Activated CD4-positive, alpha-beta memory T cell treated with anti-CD3 and anti-CD28 coated beads for 36 hours (primary cell): ENCODE data around the gene SH2D5. TPM values are rescaled to one million over a fixed set of nuclear protein-coding genes. Genes with fewer than 3 reads are reported as not detected.
"Not testable (repeated sequence)": the region's sequence is repeated elsewhere in the genome, so short reads cannot be mapped to it uniquely, and the experiment has no call there.

ENCODE experiments used
- CTCF ChIA-PET: fragments of 350-600 bp; sonication (Branson Sonifier 250); formaldehyde crosslinking; loops from one replicate; lab custom pipeline; 2021; ENCODE audit warnings: antibody characterized with exemption, inconsistent platforms; lab: Charles Lee
- POLR2A ChIA-PET: fragments of 350-600 bp; sonication (Branson Sonifier 250); formaldehyde crosslinking; loops from one replicate; lab custom pipeline; 2021; ENCODE audit warnings: antibody characterized with exemption; lab: Charles Lee
- DNase-seq: peaks from one replicate; pipeline ENCODE4 v3.0.0-alpha.2; 2020
- H3K27ac Mint-ChIP-seq: one replicate; pipeline ENCODE4 v1.8.0; 2021; ENCODE audit warnings: mixed read lengths
- H3K27me3 Mint-ChIP-seq: one replicate; pipeline ENCODE4 v1.8.0; 2021; ENCODE audit warnings: mixed read lengths
- H3K36me3 Mint-ChIP-seq: one replicate; pipeline ENCODE4 v1.8.0; 2021; ENCODE audit warnings: mixed read lengths
- H3K4me1 Mint-ChIP-seq: one replicate; pipeline ENCODE4 v1.8.0; 2021; ENCODE audit warnings: low read depth, mixed read lengths
- H3K4me3 Mint-ChIP-seq: one replicate; pipeline ENCODE4 v1.8.0; 2021; ENCODE audit warnings: mild to moderate bottlenecking, mixed read lengths
- H3K9me3 Mint-ChIP-seq: one replicate; pipeline ENCODE4 v1.8.0; 2021; ENCODE audit warnings: mixed read lengths
- intact Hi-C: fragments of 100-400 bp; cut with micrococcal nuclease; formaldehyde crosslinking; loops from one replicate; pipeline ENCODE4 v1.15.1; 2023
- total RNA-seq, 2 experiments: library from RNA; stranded (reverse); gene quantifications; one replicate each; pipeline ENCODE4 v1.2.3, GENCODE V29; 2021

Gene SH2D5
- total RNA-seq, 2 experiments from 2014 or later: 0.07 to 0.12 TPM

DNA sequence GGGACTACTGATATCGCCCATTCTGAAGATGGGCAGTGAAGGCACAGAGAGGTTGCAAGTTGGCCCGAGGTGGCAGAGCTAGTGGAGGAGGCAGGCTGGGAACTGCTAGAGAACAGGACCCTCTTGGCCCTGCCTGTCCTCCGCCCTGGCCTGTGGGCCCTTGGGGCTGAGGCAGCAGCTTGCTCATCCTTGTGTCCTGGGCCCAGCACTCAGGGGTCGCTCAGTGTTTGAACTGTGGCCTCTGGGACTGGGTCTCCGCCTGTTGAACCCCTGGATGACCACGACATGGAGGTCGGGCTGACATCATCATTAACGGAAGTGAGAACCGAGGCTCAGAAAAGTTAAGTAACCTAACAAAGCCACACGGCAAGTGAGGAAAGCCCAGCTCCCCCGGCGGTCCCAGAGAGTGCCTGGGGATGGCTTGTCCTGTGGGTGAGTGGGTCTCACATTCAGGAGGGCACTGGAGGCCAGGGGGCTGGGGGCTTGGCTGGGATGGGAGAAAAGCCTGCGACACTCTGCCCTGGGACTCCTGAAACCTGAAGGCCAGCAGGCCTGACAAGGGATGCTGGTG lies 48.4 kb downstream of the SH2D5 start:
- DNase-seq: no peak
- intact Hi-C loops: no loop called here
- CTCF ChIA-PET: interaction anchor here (1.3 to 1.9 kb wide), 2 partner anchors 13 to 511 kb away, joined by 3 to 8 read pairs; no protein-coding TSS in a partner anchor
- H3K9me3 Mint-ChIP-seq: no peaks in the 10 kb centered on the region
- peaks cover 4% of the 10 kb centered on the region for H3K27me3 Mint-ChIP-seq
- no peaks in the 10 kb centered on the region for H3K4me1 Mint-ChIP-seq
- POLR2A ChIA-PET: no interaction called here
- no peak overlapping the region for H3K27ac Mint-ChIP-seq
- no peaks in the 10 kb centered on the region for H3K36me3 Mint-ChIP-seq
- H3K4me3 Mint-ChIP-seq: no peak overlapping the region

DNA sequence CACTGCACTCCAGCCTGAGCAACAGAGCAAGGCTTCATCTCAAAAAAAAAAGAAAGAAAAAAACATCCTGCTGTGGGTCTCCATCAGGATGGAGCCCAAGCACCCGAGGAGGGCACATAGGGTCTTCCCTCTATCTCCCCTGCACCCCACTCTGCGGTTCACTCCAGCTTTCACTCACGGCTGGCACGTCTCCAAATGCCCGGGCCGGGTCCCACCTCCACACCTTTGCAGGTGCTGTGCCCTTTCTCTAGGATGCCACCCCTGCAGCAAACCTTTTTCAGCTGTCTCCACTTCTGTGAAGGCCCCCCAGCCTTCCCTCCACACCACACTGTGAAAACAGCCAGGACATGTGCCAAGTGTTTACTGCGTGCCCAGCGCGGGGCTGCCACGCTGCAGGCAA lies 48.9 kb downstream of the SH2D5 start:
- peaks cover 3% of the 10 kb centered on the region for H3K4me1 Mint-ChIP-seq
- no peak overlapping the region for H3K4me3 Mint-ChIP-seq
- ChIA-PET CTCF (interaction anchor here (1.3 kb wide), 1 partner anchor 511 kb away, joined by 3 read pairs; no protein-coding TSS in a partner anchor), POLR2A (no interaction called here)
- peaks cover 6% of the 10 kb centered on the region for H3K27me3 Mint-ChIP-seq
- H3K27ac Mint-ChIP-seq: no peak overlapping the region
- intact Hi-C loops: no loop called here
- no peaks in the 10 kb centered on the region for H3K36me3 Mint-ChIP-seq
- no peak for DNase-seq
- no peaks in the 10 kb centered on the region for H3K9me3 Mint-ChIP-seq

DNA sequence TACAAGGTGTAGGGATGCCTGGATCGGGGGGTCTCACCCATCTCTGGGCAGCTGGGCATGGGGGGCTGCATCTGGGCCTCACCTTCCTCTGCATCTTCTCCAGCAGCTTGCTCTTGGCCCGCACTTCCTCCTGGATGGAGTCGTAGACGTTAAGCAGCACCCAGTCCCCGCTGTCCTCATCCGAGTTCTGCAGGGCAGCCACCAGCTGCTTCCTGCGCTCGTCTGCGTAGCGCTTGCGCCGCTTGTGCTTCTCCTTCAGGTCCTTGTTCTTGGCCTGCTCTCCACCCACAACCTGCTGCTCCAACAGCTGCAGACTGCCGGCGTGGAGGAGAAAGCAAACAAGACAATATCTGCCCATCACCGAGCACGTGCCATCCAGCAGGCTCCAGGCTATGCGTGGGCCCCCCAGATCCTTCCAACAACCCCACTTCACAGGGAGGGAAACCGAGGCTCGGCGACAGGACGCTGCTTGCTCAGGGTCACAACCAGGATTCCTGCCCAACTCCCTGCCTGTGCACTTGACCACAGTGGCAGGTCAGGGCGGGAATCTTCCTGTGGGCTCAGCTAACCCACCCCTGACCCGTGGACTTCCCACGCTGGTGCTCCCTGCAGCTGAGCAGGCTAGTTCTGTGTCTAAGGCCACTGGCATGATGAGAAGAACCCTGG lies 49.8 kb downstream of the SH2D5 start:
- peaks cover 10% of the 10 kb centered on the region for H3K27me3 Mint-ChIP-seq
- peaks cover 8% of the 10 kb centered on the region for H3K4me1 Mint-ChIP-seq
- peaks cover 3% of the 10 kb centered on the region for H3K36me3 Mint-ChIP-seq
- intact Hi-C loops: no loop called here
- peaks cover 3% of the 10 kb centered on the region for H3K9me3 Mint-ChIP-seq
- H3K27ac Mint-ChIP-seq: no peak overlapping the region
- DNase-seq: no peak
- no peak overlapping the region for H3K4me3 Mint-ChIP-seq
- CTCF ChIA-PET: interaction anchor here (1.3 kb wide), 1 partner anchor 512 kb away, joined by 3 read pairs; no protein-coding TSS in a partner anchor
- POLR2A ChIA-PET: no interaction called here

DNA sequence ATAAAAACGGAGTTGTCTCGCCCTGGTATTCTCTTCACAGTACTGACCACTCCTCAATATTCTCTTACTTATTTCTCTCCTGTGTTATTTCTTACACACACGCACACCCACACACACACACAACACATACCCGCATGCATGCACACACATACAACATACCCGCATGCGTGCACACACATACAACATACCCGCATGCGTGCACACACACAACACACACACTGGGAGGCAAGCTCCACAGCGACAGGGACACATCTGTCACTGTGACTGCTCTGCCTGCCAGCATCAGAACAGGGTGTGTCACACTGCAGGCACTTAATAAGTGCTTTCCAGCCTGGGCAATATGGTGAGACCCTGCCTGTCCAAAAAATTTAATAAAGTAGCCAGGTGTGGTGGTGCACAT lies 50.5 kb downstream of the SH2D5 start:
- POLR2A ChIA-PET: no interaction called here
- intact Hi-C loops: no loop called here
- no peak for DNase-seq
- peaks cover 8% of the 10 kb centered on the region for H3K4me1 Mint-ChIP-seq
- peaks cover 3% of the 10 kb centered on the region for H3K36me3 Mint-ChIP-seq
- H3K4me3 Mint-ChIP-seq: no peak overlapping the region
- peaks cover 10% of the 10 kb centered on the region for H3K9me3 Mint-ChIP-seq
- H3K27ac Mint-ChIP-seq: no peak overlapping the region
- CTCF ChIA-PET: no interaction called here
- peaks cover 12% of the 10 kb centered on the region for H3K27me3 Mint-ChIP-seq

DNA sequence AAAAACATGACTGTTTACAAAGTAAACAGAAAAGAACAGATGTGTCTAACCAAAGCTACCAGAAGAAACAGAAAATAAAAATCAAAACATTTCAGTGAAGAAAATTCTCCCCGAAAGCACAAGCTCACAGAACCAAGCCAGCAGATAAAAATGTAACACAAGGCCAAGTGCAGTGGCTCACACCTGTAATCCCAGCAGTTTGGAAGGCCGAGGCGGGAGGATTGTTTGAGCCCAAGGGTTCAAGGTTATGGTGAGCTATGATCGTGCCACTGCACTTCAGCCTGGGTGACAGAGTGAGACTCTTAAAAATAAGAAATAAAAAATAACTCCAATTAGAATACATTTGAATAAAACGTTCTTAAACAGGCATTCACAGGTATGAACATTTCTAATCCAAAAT lies 52.2 kb downstream of the SH2D5 start:
- ChIA-PET POLR2A (no interaction called here), CTCF (interaction anchor here (1.0 to 1.1 kb wide), 2 partner anchors 17 to 515 kb away, joined by 3 to 4 read pairs; no protein-coding TSS in a partner anchor)
- Mint-ChIP-seq H3K4me1 (peaks cover 8% of the 10 kb centered on the region), H3K36me3 (peaks cover 3% of the 10 kb centered on the region), H3K27me3 (peaks cover 15% of the 10 kb centered on the region), H3K27ac (no peak overlapping the region), H3K4me3 (no peak overlapping the region), H3K9me3 (peaks cover 10% of the 10 kb centered on the region)
- DNase-seq: no peak
- intact Hi-C loops: no loop called here

DNA sequence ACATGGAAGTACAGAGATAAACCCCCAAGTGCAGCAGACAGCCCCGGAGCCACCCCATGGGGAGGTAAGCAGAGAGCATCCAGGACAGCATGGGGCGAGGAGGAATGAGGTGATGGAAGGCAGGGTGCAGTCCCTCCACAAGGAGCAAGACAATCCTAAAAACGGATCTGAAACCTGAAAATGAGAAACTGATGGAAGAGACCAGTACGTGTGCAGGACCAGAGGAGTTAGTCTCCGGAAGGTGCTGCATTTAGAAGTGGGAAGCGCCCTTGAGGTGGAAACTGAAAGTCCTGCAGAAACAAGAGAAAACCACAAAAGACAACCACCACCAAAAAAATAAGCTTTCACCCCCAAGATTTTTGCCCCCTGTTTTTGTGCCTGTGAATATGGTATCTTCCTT lies 53.9 kb downstream of the SH2D5 start:
- POLR2A ChIA-PET: no interaction called here
- Mint-ChIP-seq H3K27ac (no peak overlapping the region), H3K36me3 (peaks cover 3% of the 10 kb centered on the region), H3K9me3 (peaks cover 10% of the 10 kb centered on the region), H3K27me3 (peaks cover 15% of the 10 kb centered on the region), H3K4me3 (no peak overlapping the region), H3K4me1 (peaks cover 8% of the 10 kb centered on the region)
- CTCF ChIA-PET: interaction anchor here (0.6 kb wide), 1 partner anchor 18 kb away, joined by 3 read pairs; the partner anchor contains the start of gene DDOST
- intact Hi-C loops: no loop called here
- DNase-seq: no peak

DNA sequence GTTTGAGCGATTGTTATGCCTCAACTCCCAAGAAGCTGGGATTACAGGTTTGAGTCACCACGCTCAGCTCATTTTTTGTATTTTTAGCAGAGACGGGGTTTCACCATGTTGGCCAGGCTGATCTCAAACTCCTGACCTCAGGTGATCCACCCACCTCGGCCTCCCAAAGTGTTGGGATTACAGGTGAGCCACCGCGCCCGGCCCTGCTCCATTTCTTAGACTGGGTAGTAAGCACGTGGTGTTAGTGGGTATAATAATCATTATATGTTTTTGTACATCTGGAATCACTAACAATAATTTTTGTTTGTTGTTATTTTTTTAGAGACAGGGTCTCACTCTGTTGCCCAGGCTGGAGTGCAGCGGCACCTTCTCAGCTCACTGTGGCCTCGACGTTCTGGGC lies 58.9 kb downstream of the SH2D5 start:
- CTCF ChIA-PET: interaction anchor here (0.6 kb wide), 1 partner anchor 33 kb away, joined by 3 read pairs; no protein-coding TSS in a partner anchor
- DNase-seq, H3K27ac Mint-ChIP-seq, H3K9me3 Mint-ChIP-seq, H3K36me3 Mint-ChIP-seq, H3K4me1 Mint-ChIP-seq, intact Hi-C loops, H3K4me3 Mint-ChIP-seq, POLR2A ChIA-PET: not testable (repeated sequence)
- peaks cover 12% of the 10 kb centered on the region for H3K27me3 Mint-ChIP-seq

DNA sequence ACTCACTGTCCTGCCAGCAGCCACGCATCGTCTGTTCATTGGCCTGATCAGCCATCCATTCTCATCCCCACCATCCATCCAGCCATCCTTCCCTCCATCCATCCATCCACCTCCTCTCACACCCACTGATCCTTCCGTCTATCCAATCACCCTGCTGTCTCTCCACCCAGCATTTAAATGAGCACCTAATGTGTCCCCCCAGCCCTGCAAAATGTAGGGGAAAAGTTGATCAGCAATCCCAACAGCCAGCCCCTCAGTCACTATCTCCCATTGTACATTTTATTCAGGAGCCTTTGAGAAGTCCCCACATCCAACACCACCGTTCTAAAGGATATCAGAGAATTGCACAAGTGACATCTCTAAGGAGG lies 60.3 kb downstream of the SH2D5 start:
- Mint-ChIP-seq H3K9me3 (peaks cover 2% of the 10 kb centered on the region), H3K4me3 (no peak overlapping the region), H3K27ac (no peak overlapping the region), H3K27me3 (peaks cover 8% of the 10 kb centered on the region), H3K36me3 (no peaks in the 10 kb centered on the region), H3K4me1 (no peaks in the 10 kb centered on the region)
- POLR2A ChIA-PET: no interaction called here
- DNase-seq: no peak
- CTCF ChIA-PET: interaction anchor here (1.0 kb wide), 1 partner anchor 24 kb away, joined by 3 read pairs; no protein-coding TSS in a partner anchor
- intact Hi-C loops: no loop called here

DNA sequence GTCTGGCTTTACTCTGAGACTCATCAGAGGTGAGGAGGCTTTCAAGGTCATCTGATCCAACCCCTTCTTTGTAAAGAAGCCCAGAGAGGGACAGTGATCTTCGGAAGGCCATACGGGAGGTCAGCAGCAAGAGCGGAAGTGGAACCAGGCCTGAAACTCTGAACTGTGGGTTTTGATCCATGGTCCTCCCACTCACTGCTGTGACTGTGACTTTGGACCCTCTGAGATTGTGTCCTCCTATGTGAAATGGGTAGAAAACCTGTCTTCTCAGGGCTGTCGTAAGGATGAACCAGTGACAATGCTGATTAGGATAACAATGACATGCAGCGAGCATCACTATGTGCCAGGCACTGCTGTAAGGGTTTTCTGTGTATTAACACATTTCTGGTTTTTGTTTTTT lies 61.6 kb downstream of the SH2D5 start:
- no peak overlapping the region for H3K27ac Mint-ChIP-seq
- H3K4me1 Mint-ChIP-seq: peaks cover 3% of the 10 kb centered on the region
- CTCF ChIA-PET: no interaction called here
- no peaks in the 10 kb centered on the region for H3K36me3 Mint-ChIP-seq
- peaks cover 6% of the 10 kb centered on the region for H3K27me3 Mint-ChIP-seq
- no peaks in the 10 kb centered on the region for H3K9me3 Mint-ChIP-seq
- POLR2A ChIA-PET: no interaction called here
- intact Hi-C loops: no loop called here
- no peak for DNase-seq
- no peak overlapping the region for H3K4me3 Mint-ChIP-seq

Other genes with a start within 250 kb of the SH2D5 start
- gene CAMK2N1, start 246.5 kb downstream of the SH2D5 start, total RNA-seq: under 1 TPM; 0.81 to 0.87 TPM
- gene MUL1, start 224.6 kb downstream of the SH2D5 start, total RNA-seq: 10 to 100 TPM; 16.3 to 16.7 TPM
- gene FAM43B, start 180.1 kb downstream of the SH2D5 start, total RNA-seq: not detected
- gene CDA, start 143.6 kb downstream of the SH2D5 start, total RNA-seq: not detected
- 1 to 10 TPM; 4.4 to 4.8 TPM for gene PINK1, start 99.2 kb downstream of the SH2D5 start, total RNA-seq
- gene DDOST, start 71.3 kb downstream of the SH2D5 start, total RNA-seq: 100 to 1,000 TPM; 165 to 180 TPM
- gene KIF17, start 14.7 kb downstream of the SH2D5 start, total RNA-seq: not detected
- gene HP1BP3, start 54.6 kb upstream of the SH2D5 start, total RNA-seq: 100 to 1,000 TPM; 209 to 225 TPM